Activated T-cell treated with anti-CD3 and anti-CD28 coated beads, Interleukin-2, amount 50 U/mL, for 24 hours (primary cell): Measurements from ENCODE around the gene YES1.
"Not testable (repeated sequence)": the region's sequence is repeated elsewhere in the genome, so short reads cannot be mapped to it uniquely, and the experiment has no call there.

ENCODE experiments used
- DNase-seq: peaks from one replicate; pipeline ENCODE4 v3.0.0-alpha.2; 2020
- H3K27ac Mint-ChIP-seq: 2 replicates; pipeline ENCODE4 v1.8.0; 2020; ENCODE audit warnings: mild to moderate bottlenecking, mixed read lengths
- H3K27me3 Mint-ChIP-seq: 2 replicates; pipeline ENCODE4 v1.8.0; 2020; ENCODE audit warnings: mixed read lengths
- H3K36me3 Mint-ChIP-seq: 2 replicates; pipeline ENCODE4 v1.8.0; 2020; ENCODE audit warnings: low read depth, mixed read lengths
- H3K4me1 Mint-ChIP-seq: 2 replicates; pipeline ENCODE4 v1.8.0; 2020; ENCODE audit warnings: low read depth, mixed read lengths
- H3K4me3 Mint-ChIP-seq: 2 replicates; pipeline ENCODE4 v1.8.0; 2020; ENCODE audit warnings: mild to moderate bottlenecking, moderate library complexity, mixed read lengths
- H3K9me3 Mint-ChIP-seq: 2 replicates; pipeline ENCODE4 v1.8.0; 2020; ENCODE audit warnings: mixed read lengths

The YES1 gene

DNA sequence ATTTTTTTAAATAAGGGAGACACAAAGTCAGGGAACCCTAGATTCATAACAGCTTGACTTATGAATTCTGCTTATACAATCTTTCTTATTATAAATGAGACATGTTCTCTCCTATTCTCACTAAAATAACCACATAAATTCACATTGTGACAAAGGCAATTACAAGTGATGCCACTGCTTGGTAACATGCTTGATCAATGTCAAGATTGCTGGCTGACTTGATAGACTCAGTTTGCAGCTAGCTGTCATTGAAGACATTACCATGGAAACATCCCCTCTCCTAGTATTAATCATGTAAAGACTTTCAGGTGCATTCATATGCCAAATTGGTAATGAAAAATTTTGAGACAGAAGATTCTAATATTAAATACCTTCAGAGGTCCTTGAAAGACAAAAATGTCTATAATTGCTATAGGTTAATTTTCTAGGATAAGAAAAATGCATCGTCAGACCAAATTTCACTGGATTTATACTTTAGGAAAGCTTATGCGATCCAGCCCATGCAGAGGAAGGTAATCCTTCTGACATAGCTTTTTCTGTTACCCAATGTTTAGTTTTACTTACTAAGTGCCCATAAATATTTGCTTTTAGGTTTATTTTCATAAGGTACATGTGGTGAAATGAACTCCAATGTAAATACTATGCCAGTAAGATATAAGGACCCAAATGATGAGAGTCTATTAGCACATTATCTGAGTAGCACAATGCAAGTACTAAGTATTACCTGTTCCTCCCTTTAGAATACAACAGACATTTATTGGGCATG, 67.0 kb downstream of the YES1 start:
- Mint-ChIP-seq H3K36me3 (peaks cover 74% of the 10 kb centered on the region), H3K4me3 (no peak overlapping the region), H3K4me1 (peaks cover 2% of the 10 kb centered on the region), H3K27me3 (no peaks in the 10 kb centered on the region), H3K27ac (no peak overlapping the region), H3K9me3 (no peaks in the 10 kb centered on the region)
- no peak for DNase-seq

DNA sequence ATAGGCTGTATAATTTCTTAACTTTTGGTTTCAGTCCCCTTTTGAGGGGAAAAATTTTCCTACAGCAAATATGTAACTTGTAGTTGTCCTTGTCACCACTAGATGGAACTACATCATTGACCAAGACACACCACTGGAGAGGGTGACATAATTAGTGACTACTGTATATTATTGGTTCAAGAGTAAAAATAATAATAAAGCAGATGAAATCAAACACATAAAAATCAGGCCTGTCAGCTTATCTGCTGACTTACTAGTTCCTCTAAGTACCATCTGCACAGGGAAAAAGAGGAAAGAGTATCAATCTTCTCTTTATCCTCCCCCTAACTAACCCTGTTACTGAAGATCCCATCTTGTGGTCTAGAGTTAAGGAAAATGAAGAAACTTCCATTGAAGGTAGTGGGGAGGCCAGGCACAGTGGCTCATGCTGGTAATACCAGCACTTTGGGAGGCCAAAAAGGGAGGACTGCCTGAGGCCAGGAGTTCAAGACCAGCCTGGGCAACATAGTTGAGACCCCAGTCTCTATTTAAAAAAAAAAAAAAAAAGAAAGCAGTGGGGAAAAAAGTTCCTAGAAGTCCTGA, 70.0 kb downstream of the YES1 start:
- Mint-ChIP-seq H3K4me3 (no peak overlapping the region), H3K27me3 (no peaks in the 10 kb centered on the region), H3K9me3 (no peaks in the 10 kb centered on the region), H3K27ac (no peak overlapping the region), H3K36me3 (peaks cover 77% of the 10 kb centered on the region), H3K4me1 (peaks cover 2% of the 10 kb centered on the region)
- no peak for DNase-seq

DNA sequence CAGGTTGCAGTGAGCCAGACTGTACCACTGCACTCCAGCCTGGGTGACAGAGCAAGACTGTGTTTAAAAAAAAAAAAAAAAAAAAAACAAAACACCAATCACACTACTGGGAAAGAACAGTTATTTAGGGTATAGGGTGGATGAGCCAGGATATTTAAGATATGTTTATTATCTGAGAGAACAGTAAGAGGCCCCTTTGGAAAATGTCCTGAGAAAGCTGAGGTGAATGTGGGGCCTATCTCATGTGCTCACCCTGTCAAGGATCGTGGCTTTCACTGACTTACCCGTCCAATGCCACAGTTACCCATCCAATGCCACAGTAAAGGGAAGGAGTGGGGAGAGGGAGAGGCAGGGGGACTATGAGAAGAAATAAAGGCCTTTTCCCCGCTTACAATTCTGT, 79.7 kb downstream of the YES1 start:
- no peaks in the 10 kb centered on the region for H3K9me3 Mint-ChIP-seq
- H3K4me1 Mint-ChIP-seq, result peaks cover 4% of the 10 kb centered on the region
- no peak for DNase-seq
- no peak overlapping the region for H3K4me3 Mint-ChIP-seq
- H3K27ac Mint-ChIP-seq, result peak overlapping the region; percentile 26
- H3K36me3 Mint-ChIP-seq, result peaks cover 78% of the 10 kb centered on the region
- no peaks in the 10 kb centered on the region for H3K27me3 Mint-ChIP-seq

- Mint-ChIP-seq H3K9me3 (no peaks in the 10 kb centered on the region), H3K36me3 (peaks cover 72% of the 10 kb centered on the region), H3K27ac (no peak overlapping the region), H3K4me3 (no peak overlapping the region), H3K4me1 (peaks cover 4% of the 10 kb centered on the region), H3K27me3 (no peaks in the 10 kb centered on the region)
- no peak for DNase-seq
Observed at GRCh38 chr18:731185-731584, 80.9 kb downstream of the YES1 start.

GRCh38 chr18:730692-731091, 81.3 kb downstream of the YES1 start:
- no peak overlapping the region for H3K4me3 Mint-ChIP-seq
- no peak overlapping the region for H3K27ac Mint-ChIP-seq
- no peaks in the 10 kb centered on the region for H3K9me3 Mint-ChIP-seq
- no peaks in the 10 kb centered on the region for H3K27me3 Mint-ChIP-seq
- DNase-seq, result no peak
- peaks cover 4% of the 10 kb centered on the region for H3K4me1 Mint-ChIP-seq
- H3K36me3 Mint-ChIP-seq, result peaks cover 70% of the 10 kb centered on the region

GRCh38 chr18:730120-730519, 81.9 kb downstream of the YES1 start:
- H3K27me3 Mint-ChIP-seq, H3K27ac Mint-ChIP-seq, H3K4me1 Mint-ChIP-seq, DNase-seq, H3K9me3 Mint-ChIP-seq, H3K4me3 Mint-ChIP-seq: not testable (repeated sequence)
- peaks cover 68% of the 10 kb centered on the region for H3K36me3 Mint-ChIP-seq

- Mint-ChIP-seq H3K4me1 (peaks cover 13% of the 10 kb centered on the region), H3K36me3 (peaks cover 58% of the 10 kb centered on the region), H3K27me3 (no peaks in the 10 kb centered on the region)
Observed at GRCh38 chr18:725646-726045, 86.4 kb downstream of the YES1 start.

DNA sequence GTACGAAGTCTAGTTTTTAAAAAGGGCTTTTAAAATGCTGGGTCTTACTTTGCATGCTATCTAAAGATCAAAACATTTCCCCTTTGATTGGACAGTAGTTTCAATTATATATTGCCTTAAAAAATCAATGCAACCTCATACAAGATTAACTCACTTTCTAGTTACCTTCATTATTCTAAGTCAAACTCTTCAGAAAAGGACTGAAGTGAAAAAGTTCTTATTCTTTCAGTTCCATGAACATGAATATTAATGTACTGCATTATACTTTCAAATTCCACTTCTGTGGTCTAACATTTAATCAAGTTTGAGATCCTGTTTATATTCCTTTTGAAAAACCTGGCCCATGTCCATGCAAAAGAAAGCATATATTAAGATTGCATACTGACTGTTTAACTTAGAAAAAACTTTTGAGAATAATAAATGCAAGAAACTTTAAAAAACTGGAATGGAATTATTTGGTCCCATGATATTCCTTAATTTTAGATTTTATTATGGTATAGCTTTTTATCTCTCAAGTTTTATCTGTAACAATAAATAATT, 88.4 kb downstream of the YES1 start:
- Mint-ChIP-seq H3K27ac (peak overlapping the region; percentile 37), H3K4me3 (no peak overlapping the region), H3K27me3 (no peaks in the 10 kb centered on the region), H3K4me1 (peaks cover 13% of the 10 kb centered on the region), H3K9me3 (no peaks in the 10 kb centered on the region), H3K36me3 (peaks cover 51% of the 10 kb centered on the region)
- no peak for DNase-seq

More at GRCh38 chr18:725646-726045, 86.4 kb downstream of the YES1 start:
- no peak for DNase-seq
- H3K27ac Mint-ChIP-seq, result no peak overlapping the region
- no peak overlapping the region for H3K4me3 Mint-ChIP-seq
- no peaks in the 10 kb centered on the region for H3K9me3 Mint-ChIP-seq

DNA sequence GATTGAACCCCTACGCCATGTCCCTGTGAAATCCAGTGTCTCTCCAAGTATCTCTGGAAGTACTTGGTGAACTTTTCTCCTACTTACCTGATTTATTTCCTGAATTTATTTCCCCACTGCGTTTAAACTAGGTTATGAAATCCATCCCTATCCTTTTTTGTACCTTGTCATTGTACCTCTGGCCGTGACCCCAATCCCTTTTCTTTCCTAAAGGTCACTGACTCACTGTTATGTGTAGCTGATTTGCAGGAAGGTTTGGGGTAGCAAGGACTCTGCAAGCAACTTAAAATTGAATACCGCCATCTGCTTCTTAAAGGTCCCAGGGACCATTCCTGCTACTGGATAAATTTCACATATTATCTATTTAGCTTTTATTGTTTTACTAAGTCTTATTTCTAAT, 95.0 kb downstream of the YES1 start:
- H3K4me1 Mint-ChIP-seq, result peaks cover 39% of the 10 kb centered on the region
- no peaks in the 10 kb centered on the region for H3K27me3 Mint-ChIP-seq
- peaks cover 8% of the 10 kb centered on the region for H3K36me3 Mint-ChIP-seq
- peak overlapping the region; percentile 92 for H3K27ac Mint-ChIP-seq
- no peaks in the 10 kb centered on the region for H3K9me3 Mint-ChIP-seq
- H3K4me3 Mint-ChIP-seq, result no peak overlapping the region
- DNase-seq, result no peak

GRCh38 chr18:715626-716025, 96.4 kb downstream of the YES1 start:
- Mint-ChIP-seq H3K27ac (peak overlapping the region; percentile 92), H3K9me3 (no peaks in the 10 kb centered on the region), H3K4me1 (peaks cover 45% of the 10 kb centered on the region), H3K36me3 (peaks cover 17% of the 10 kb centered on the region), H3K4me3 (peak overlapping the region; percentile 15), H3K27me3 (no peaks in the 10 kb centered on the region)
- DNase-seq, result no peak

DNA sequence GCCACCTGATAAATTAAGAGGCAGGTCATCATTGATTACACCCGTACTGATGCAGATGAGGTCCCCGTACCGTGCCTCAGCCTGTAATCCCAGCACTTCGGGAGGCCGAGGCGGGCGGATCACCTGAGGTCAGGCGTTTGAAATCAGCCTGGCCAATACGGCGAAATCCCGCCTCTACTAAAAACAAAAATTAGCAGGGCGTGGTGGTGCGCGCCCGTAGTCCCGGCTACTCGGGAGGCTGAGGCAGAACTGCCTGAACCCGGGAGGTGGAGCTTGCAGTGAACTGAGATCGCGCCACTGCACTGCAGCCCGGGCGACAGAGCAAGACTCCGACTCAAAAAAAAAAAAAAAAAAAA, 98.9 kb downstream of the YES1 start:
- H3K36me3 Mint-ChIP-seq, result peaks cover 37% of the 10 kb centered on the region
- peaks cover 67% of the 10 kb centered on the region for H3K4me1 Mint-ChIP-seq
- no peak for DNase-seq
- peak overlapping the region; percentile 69 for H3K4me3 Mint-ChIP-seq
- H3K9me3 Mint-ChIP-seq, result no peaks in the 10 kb centered on the region
- peak overlapping the region; percentile 77 for H3K27ac Mint-ChIP-seq
- H3K27me3 Mint-ChIP-seq, result no peaks in the 10 kb centered on the region

DNA sequence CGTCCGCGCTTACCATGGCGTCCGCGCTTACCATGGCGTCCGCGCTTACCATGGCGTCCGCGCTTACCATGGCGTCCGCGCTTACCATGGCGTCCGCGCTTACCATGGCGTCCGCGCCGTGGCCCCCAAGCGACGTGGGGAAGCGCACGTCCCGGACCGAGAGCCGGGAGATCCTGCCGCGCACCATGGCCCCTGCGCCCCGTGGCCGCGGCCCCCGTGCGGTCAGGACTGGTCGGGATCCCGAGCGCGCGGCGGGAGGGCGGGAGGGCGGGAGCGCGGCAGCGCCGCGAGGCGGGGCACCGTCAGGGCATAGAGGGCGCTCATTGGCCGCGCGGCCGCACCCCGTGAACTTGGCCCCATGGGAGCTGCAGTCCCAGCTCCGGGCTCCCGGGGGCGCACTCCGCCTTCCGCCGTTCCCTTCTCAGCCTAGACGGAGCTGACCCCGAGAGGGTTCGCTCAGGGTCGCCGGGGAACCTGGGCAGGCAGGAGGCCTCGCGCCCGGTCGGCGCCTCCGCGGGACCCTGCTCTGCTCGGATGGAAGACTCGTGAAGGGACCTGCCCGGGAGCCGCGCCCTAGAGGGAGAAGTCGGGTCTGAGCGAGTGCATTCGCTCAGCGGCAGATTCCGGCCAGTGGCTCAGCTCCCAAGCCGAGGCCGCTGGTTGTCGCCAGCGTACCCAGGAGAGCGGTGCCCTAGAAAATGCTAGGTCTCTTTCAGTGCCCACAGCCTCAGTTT, 99.5 kb downstream of the YES1 start, which contains the start of gene ENOSF1:
Gene ENOSF1, minus strand, starts transcription at position 230 of the 734 bp plus-strand sequence. Its CDS starts 43 bp downstream, at position 187.
- H3K9me3 Mint-ChIP-seq, result no peaks in the 10 kb centered on the region
- H3K4me1 Mint-ChIP-seq, result peaks cover 68% of the 10 kb centered on the region
- peak within 1 kb of the TSS; percentile 92 for H3K27ac Mint-ChIP-seq
- H3K27me3 Mint-ChIP-seq, result no peaks in the 10 kb centered on the region
- H3K36me3 Mint-ChIP-seq, result peaks cover 39% of the 10 kb centered on the region
- peak; percentile 95 for DNase-seq
- peak within 1 kb of the TSS; percentile 86 for H3K4me3 Mint-ChIP-seq

DNA sequence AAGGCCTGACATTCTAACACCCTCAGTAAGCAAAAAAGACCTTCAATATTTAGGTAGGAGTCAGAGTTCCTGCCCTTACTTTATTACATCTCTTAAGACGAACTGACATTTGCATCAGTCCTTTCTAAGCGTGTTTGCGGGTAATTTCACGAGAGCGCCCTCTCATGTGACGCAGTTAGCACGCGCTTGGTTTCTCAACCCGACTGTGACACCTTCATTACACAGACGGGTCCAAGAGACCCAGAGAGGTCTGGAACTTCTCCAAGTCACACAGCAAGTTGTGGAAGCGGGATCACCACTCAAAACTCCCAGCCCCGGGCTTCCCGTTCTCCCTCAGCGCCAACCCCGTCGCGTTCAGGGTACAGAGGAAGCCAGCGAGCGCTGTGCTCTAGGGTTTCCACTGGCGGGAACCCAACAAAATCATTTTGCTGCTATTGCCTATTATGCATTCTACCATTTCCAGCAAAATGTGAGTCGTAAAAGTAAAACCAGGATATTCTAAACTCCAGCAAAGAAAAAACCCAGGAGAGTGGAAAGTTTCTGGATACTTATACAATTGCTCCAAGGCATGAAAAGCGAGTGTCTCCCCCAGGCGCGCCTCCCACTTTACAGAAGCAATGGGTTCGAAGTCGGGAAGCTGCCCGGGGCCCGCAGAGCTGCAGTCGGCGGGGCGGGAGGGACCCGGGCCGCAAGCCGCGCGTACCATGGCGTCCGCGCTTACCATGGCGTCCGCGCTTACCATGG, 100.2 kb downstream of the YES1 start:
- Mint-ChIP-seq H3K36me3 (peaks cover 43% of the 10 kb centered on the region), H3K9me3 (no peaks in the 10 kb centered on the region), H3K27ac (peak overlapping the region; percentile 92), H3K4me3 (peak overlapping the region; percentile 86), H3K4me1 (peaks cover 68% of the 10 kb centered on the region), H3K27me3 (no peaks in the 10 kb centered on the region)
- DNase-seq, result peak; percentile 81

- no peak for DNase-seq
- peak overlapping the region; percentile 86 for H3K4me3 Mint-ChIP-seq
- H3K9me3 Mint-ChIP-seq, result no peaks in the 10 kb centered on the region
Observed at GRCh38 chr18:711310-711656, 100.8 kb downstream of the YES1 start.

More at GRCh38 chr18:711310-711656, 100.8 kb downstream of the YES1 start:
- Mint-ChIP-seq H3K27ac (peak overlapping the region; percentile 92), H3K27me3 (no peaks in the 10 kb centered on the region), H3K36me3 (peaks cover 46% of the 10 kb centered on the region), H3K4me1 (peaks cover 65% of the 10 kb centered on the region)
